IMR-90 (cell line): ENCODE results near the gene EHMT1.
"Not testable (repeated sequence)": the region's sequence is repeated elsewhere in the genome, so short reads cannot be mapped to it uniquely, and the experiment has no call there.

ENCODE experiments used
- CEBPB ChIP-seq: IDR thresholded peaks from 2 replicates; pipeline ENCODE4 v1.6.1; 2012; ENCODE audit warnings: low read depth, low read length, improper control_type of control experiment
- CTCF ChIP-seq: conservative IDR thresholded peaks from 2 replicates; pipeline ENCODE4 v1.5.1; 2012; ENCODE audit warnings: mild to moderate bottlenecking, low read depth, low read length, improper control_type of control experiment
- MAZ ChIP-seq: IDR thresholded peaks from 2 replicates; pipeline ENCODE4 v1.6.1; 2012; ENCODE audit warnings: low read depth, mild to moderate bottlenecking, low read length, improper control_type of control experiment, moderate library complexity, borderline replicate concordance
- POLR2A ChIP-seq: IDR thresholded peaks from 2 replicates; pipeline ENCODE4 v1.6.1; 2012; ENCODE audit warnings: mild to moderate bottlenecking, low read depth, low read length
- RAD21 ChIP-seq: IDR thresholded peaks from 2 replicates; pipeline ENCODE4 v1.6.1; 2012; ENCODE audit warnings: low read length, improper control_type of control experiment

- TF ChIP-seq CTCF, MAZ, POLR2A, CEBPB, RAD21: not testable (repeated sequence)
Observed at GRCh38 chr9:137883977-137884376, 265.2 kb downstream of the EHMT1 start.
